NCI-H69 (cell line): ENCODE results near the gene ADAMTSL2.

ENCODE experiments used
- DNase-seq: peaks from one replicate; lab custom pipeline; 2025; lab: John Stamatoyannopoulos, UW

The ADAMTSL2 gene

GRCh38 chr9:133534346-133535291, at the start of gene ADAMTSL2:
Gene ADAMTSL2 (plus strand): TSS chr9:133534704. CDS start chr9:133536713, 2,009 bp downstream.
- DNase-seq = peak; percentile 90

GRCh38 chr9:133485531-133486260, 48.8 kb upstream of the ADAMTSL2 start:
- DNase-seq = no peak

GRCh38 chr9:133487331-133487725, 47.2 kb upstream of the ADAMTSL2 start:
- no peak for DNase-seq

GRCh38 chr9:133488686-133489252, 45.7 kb upstream of the ADAMTSL2 start:
- no peak for DNase-seq

- no peak for DNase-seq
Observed at GRCh38 chr9:133489253-133490190, 45.0 kb upstream of the ADAMTSL2 start.

- DNase-seq = no peak
Observed at GRCh38 chr9:133490201-133490681, 44.3 kb upstream of the ADAMTSL2 start.

- peak; percentile 32 for DNase-seq
Observed at GRCh38 chr9:133490865-133491655, 43.4 kb upstream of the ADAMTSL2 start.

- DNase-seq = no peak
Observed at GRCh38 chr9:133491656-133491925, 42.9 kb upstream of the ADAMTSL2 start.

GRCh38 chr9:133492061-133493021, 42.2 kb upstream of the ADAMTSL2 start:
- peak; percentile 16 for DNase-seq

- no peak for DNase-seq
Observed at GRCh38 chr9:133493428-133493827, 41.1 kb upstream of the ADAMTSL2 start.

- no peak for DNase-seq
Observed at GRCh38 chr9:133493845-133494540, 40.5 kb upstream of the ADAMTSL2 start.

- no peak for DNase-seq
Observed at GRCh38 chr9:133494636-133495326, 39.7 kb upstream of the ADAMTSL2 start.

GRCh38 chr9:133495327-133496293, 38.9 kb upstream of the ADAMTSL2 start:
- DNase-seq = no peak

- no peak for DNase-seq
Observed at GRCh38 chr9:133496861-133497842, 37.4 kb upstream of the ADAMTSL2 start.

GRCh38 chr9:133499132-133499891, 35.2 kb upstream of the ADAMTSL2 start:
- DNase-seq = no peak
